RCC 7860 (cell line): ENCODE measurements around the gene EPHX1.

ENCODE experiments used
- DNase-seq: peaks from one replicate; pipeline ENCODE4 v3.0.0-alpha.2; 2015; ENCODE audit warnings: low spot score
- FAIRE-seq: peaks from 2 replicates; lab custom pipeline; 2012; peaks lifted over from hg19 to GRCh38; lab: Jason Lieb, UNC

Gene EPHX1

GRCh38 chr1:225860107-225860506 is 50.2 kb downstream of the EPHX1 start:
- DNase-seq = no peak
- no peak for FAIRE-seq

GRCh38 chr1:225860876-225861441 is 51.0 kb downstream of the EPHX1 start:
- DNase-seq = no peak
- FAIRE-seq = no peak

GRCh38 chr1:225861834-225862580 is 52.1 kb downstream of the EPHX1 start:
- FAIRE-seq = no peak

GRCh38 chr1:225862581-225862950 is 52.6 kb downstream of the EPHX1 start:
- DNase-seq (no peak), FAIRE-seq (no peak)

More at GRCh38 chr1:225861834-225862580, 52.1 kb downstream of the EPHX1 start:
- DNase-seq = no peak

GRCh38 chr1:225863167-225863566 is 53.2 kb downstream of the EPHX1 start:
- FAIRE-seq (no peak), DNase-seq (no peak)

- FAIRE-seq = no peak
These were observed 55.6 kb downstream of the EPHX1 start for GRCh38 chr1:225865514-225865913.

GRCh38 chr1:225866061-225866837 is 56.3 kb downstream of the EPHX1 start:
- FAIRE-seq (peak; percentile 12), DNase-seq (peak; percentile 44)

More at GRCh38 chr1:225865514-225865913, 55.6 kb downstream of the EPHX1 start:
- DNase-seq = no peak

GRCh38 chr1:225866981-225867380 is 57.1 kb downstream of the EPHX1 start:
- DNase-seq = no peak
- no peak for FAIRE-seq

GRCh38 chr1:225868631-225869330 is 58.9 kb downstream of the EPHX1 start:
- DNase-seq (no peak), FAIRE-seq (no peak)

GRCh38 chr1:225870911-225871310 is 61.0 kb downstream of the EPHX1 start:
- FAIRE-seq = no peak
- no peak for DNase-seq

GRCh38 chr1:225871359-225872074 is 61.6 kb downstream of the EPHX1 start:
- FAIRE-seq = no peak
- no peak for DNase-seq

- peak; percentile 15 for FAIRE-seq
- no peak for DNase-seq
These were observed 62.1 kb downstream of the EPHX1 start for GRCh38 chr1:225872075-225872430.

- FAIRE-seq (no peak), DNase-seq (no peak)
These were observed 63.4 kb downstream of the EPHX1 start for GRCh38 chr1:225873281-225873850.

GRCh38 chr1:225874431-225874830 is 64.5 kb downstream of the EPHX1 start:
- DNase-seq (no peak), FAIRE-seq (no peak)

- FAIRE-seq (no peak), DNase-seq (peak; percentile 27)
These were observed 65.3 kb downstream of the EPHX1 start for GRCh38 chr1:225875044-225875815.

GRCh38 chr1:225876900-225877510 is 67.1 kb downstream of the EPHX1 start:
- FAIRE-seq (no peak), DNase-seq (no peak)

GRCh38 chr1:225877580-225877979 is 67.7 kb downstream of the EPHX1 start:
- DNase-seq = peak; percentile 19
- no peak for FAIRE-seq

GRCh38 chr1:225878282-225878681 is 68.4 kb downstream of the EPHX1 start:
- no peak for FAIRE-seq
- no peak for DNase-seq
